Measurements from ENCODE around the gene CDO1.
A peak's percentile ranks its signal among the peaks of the same experiment; 100 is the strongest.

CDO1 gene

DNA sequence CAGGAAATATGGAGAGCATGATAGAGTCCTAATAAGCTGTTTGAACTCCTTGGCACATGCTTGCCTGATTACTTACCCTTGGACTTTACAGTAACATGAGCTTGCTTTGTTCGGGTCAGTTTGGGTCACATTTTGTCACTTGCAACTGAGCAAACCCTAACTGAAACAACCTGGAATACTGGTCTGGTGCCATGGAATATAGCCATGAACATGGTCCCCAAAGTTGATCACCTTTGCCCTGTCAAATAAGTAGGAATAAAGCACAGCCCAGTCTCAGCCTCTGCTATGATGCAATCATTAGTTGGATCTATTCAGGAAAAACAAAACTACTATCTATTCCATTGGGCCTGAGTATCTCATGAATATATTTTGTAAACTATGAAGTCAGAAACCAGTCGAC is 18.2 kb downstream of the CDO1 start:
- DNase-seq (ENCODE audit: extremely low spot score, insufficient read length, low read depth) (no peak), FAIRE-seq (no peak)

- no peak for DNase-seq (ENCODE audit: extremely low spot score, insufficient read length, low read depth)
- no peak for FAIRE-seq
These were observed 19.8 kb downstream of the CDO1 start for GRCh38 chr5:115796656-115797055.

DNA sequence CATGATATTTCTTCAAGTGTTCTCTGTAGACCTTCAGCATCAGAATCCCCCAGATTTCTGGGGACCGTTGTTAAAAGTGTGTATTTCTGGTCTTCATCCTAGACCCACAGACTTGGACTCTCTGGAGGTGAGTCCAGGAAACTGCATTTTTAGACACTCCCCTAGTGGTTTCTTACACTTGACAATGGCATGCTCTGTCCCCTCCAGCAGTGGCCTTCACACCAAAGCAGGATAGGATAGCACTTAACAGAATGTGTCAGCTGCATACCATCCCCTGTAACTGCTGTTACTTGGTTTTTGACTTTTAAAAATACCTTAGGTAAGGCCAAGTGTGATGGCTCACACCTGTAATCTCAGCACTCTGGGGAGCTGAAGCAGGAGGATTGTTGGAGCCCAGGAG is 20.8 kb downstream of the CDO1 start:
- DNase-seq (ENCODE audit: extremely low spot score, insufficient read length, low read depth), result no peak
- no peak for FAIRE-seq

- no peak for FAIRE-seq
- no peak for DNase-seq (ENCODE audit: extremely low spot score, insufficient read length, low read depth)
These were observed 28.0 kb downstream of the CDO1 start for GRCh38 chr5:115788440-115788839.

GRCh38 chr5:115787426-115787825 is 29.0 kb downstream of the CDO1 start:
- no peak for FAIRE-seq

GRCh38 chr5:115785381-115786065 is 30.9 kb downstream of the CDO1 start:
- DNase-seq (ENCODE audit: extremely low spot score, insufficient read length, low read depth), result no peak
- FAIRE-seq, result no peak

More at GRCh38 chr5:115787426-115787825, 29.0 kb downstream of the CDO1 start:
- no peak for DNase-seq (ENCODE audit: extremely low spot score, insufficient read length, low read depth)

DNA sequence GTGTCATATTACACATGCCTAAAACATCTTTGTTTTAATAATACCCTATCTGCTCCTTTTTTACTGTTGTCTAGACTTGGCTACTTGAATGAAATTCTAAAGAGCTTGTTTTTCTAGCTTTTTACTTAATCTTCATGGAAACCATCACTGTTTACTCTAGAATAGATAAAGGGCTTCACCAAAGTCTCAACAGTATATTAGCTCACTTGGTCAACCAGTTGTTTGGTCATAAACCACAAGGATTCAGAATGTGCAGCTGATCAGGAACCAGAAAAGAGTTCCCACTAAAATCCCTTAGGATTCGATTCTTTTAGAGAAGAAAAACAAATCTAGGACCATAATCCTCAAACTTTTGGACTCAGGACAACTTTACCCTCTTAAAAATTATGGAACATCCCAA is 38.0 kb downstream of the CDO1 start:
- no peak for FAIRE-seq
- DNase-seq (ENCODE audit: extremely low spot score, insufficient read length, low read depth), result no peak

GRCh38 chr5:115776989-115777388 is 39.5 kb downstream of the CDO1 start:
- DNase-seq (ENCODE audit: extremely low spot score, insufficient read length, low read depth), result no peak
- FAIRE-seq, result no peak

DNA sequence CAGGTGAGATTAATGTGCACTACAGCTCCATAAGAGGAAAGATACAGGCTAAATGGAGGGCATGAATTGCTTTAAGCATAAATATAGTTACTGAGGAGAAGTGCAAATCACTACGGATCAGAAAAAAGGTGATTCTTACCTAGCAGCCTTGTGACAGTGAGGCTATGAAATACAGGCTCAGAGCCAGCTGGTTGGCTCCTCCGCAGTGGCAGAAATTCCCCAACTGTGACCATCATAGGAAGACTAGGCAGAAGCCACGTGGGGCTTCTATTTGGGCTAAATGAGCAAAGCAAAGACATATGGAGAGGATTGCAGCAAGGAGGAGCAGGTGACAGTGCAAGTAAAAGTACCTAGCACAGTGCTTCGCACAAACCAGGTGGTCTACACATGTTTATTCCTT is 40.5 kb downstream of the CDO1 start:
- FAIRE-seq, result no peak
- DNase-seq (ENCODE audit: extremely low spot score, insufficient read length, low read depth), result no peak

DNA sequence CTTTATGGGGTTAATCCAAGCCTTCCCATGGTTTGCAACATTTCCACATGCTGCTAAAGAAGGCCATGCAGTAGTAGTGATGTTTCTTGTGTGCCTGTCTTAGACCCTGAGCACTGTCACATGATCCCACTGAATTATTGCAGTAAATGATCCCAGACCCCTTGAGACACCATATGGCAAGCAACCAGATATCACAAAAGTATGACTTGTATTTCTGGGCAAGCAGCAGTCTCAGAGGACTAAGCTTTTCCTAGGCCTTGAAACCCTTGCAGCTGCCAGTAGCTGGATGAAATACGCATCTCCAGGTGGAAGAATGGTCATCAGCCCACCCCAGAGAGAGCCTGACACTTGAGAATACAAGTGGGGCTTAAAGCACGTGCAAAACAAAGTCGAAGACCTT is 41.8 kb downstream of the CDO1 start:
- DNase-seq (ENCODE audit: extremely low spot score, insufficient read length, low read depth) (no peak), FAIRE-seq (no peak)

GRCh38 chr5:115772731-115773475 is 43.6 kb downstream of the CDO1 start:
- no peak for DNase-seq (ENCODE audit: extremely low spot score, insufficient read length, low read depth)
- no peak for FAIRE-seq

DNA sequence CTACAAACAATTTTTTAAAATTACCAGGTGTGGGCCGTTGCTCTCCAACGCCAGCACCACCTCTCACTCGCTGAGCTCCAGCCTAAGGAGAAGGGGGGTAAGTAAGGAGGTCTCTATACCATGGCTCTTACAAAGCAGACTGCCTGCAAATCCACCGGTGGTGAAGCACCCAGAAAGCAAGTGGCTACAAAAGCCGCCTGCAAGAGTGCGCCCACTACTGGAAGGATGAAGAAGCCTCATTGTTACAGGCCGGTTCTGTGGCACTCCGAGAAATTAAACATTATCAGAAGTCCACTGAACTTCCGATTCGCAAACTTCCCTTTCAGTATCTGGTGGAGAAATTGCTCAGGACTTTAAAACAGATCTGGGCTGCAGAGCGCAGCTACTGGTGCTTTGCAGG is 46.0 kb downstream of the CDO1 start:
- FAIRE-seq (no peak), DNase-seq (ENCODE audit: extremely low spot score, insufficient read length, low read depth) (no peak)

DNA sequence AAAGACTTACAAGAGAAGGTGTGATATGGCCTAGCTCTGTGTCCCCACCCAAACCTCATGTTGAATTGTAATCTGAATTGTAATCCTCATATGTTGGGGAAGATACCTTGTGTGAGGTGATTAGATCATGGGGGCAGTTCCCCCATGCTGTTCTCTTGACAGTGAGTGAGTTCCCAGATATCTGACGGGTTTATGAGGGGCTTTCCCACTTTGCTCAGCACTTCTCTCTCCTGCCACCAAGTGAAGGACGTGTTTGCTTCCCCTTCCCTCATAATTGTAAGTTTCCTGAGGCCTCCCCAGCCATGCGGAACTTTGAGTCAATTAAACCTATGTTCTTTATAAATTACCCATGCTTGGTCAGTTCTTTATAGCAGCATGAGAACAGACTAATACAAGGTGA is 49.0 kb downstream of the CDO1 start:
- peak; percentile 60 for FAIRE-seq
- no peak for DNase-seq (ENCODE audit: extremely low spot score, insufficient read length, low read depth)

DNA sequence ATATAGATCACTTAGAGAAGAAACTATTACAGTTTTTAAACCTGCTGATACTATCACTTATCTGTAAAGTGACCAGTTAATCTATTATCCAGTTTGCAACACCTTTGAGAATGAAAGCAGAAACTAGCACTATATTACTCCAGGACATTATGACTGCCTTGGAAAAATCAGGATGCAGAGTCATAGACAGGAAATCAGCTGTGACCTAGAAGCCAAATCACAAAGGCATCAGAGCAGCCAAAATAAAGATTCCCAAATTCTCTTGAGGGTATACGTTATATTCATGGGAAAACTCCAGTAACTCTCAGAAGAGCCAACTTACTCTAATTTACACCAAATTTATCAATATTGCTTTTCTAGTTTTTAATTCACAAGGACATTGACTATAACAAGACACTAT is 49.9 kb downstream of the CDO1 start:
- no peak for FAIRE-seq
- DNase-seq (ENCODE audit: extremely low spot score, insufficient read length, low read depth), result no peak

- no peak for DNase-seq (ENCODE audit: extremely low spot score, insufficient read length, low read depth)
- FAIRE-seq, result no peak
These were observed 58.1 kb downstream of the CDO1 start for GRCh38 chr5:115758356-115758755.

DNA sequence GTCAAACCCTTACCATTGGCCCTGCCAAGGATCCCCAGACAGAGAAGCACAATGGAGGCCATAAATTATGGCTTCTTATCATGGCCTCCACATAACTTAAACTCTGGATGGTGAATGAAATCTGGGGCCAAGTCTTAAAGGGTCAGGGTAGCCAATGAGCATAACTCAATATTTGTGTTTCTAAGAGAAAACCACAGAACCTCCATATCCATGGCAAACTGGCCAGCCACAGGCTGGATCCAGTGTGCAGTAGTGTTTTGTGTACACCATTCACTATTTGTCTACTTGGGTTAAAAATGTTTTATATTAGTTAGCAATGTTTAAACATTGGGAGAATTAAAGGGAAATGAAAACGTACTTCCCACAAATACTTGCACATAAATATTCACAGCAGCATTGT is 60.8 kb downstream of the CDO1 start:
- no peak for DNase-seq (ENCODE audit: extremely low spot score, insufficient read length, low read depth)
- no peak for FAIRE-seq
